HCEC 1CT (cell line): Measurements from ENCODE around the gene RING1.

Experiments
- DNase-seq: peaks from one replicate; pipeline ENCODE4 v3.0.0-alpha.2; 2017

RING1 gene

DNA sequence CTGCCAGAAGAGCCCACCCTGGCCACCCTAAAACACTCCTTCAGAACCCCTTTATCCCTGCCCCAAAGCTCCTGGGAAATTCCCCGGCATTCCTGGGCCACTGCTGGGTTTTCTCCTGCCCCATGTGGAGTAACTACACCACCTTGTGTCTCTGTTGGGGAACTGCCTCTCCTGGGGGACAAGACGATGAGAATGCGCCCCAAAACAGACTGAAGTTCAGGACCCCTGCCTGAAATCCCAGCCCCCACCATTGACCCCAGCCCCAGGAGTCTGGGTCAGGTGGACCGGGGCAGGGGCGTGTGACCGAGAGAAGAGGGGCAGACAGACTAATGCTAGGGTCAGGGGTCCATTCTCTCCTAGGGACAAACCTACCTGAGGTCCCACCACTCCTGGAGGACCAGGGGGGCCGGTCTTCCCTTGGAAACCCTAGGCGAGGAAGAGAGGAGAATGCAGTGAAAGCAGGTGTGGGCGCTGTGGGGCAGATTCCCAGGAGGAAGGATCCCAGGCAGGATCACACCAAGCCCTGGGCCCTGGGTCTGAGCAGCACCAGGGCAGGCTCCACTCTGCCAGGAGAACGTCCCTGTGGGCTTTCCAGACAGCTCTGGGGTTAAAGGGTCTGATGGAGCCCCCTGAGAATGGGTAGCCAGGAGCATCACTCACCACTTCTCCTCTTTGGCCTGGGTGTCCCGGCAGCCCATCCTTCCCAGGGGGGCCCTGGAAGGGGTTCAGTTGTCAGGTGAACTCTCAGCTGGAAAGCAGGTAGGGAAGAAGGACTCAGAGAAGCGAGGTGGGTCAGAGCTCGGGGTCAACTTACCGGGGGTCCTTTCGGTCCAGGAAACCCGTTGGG is 35.4 kb upstream of the RING1 start:
- DNase-seq: peak; percentile 35

DNA sequence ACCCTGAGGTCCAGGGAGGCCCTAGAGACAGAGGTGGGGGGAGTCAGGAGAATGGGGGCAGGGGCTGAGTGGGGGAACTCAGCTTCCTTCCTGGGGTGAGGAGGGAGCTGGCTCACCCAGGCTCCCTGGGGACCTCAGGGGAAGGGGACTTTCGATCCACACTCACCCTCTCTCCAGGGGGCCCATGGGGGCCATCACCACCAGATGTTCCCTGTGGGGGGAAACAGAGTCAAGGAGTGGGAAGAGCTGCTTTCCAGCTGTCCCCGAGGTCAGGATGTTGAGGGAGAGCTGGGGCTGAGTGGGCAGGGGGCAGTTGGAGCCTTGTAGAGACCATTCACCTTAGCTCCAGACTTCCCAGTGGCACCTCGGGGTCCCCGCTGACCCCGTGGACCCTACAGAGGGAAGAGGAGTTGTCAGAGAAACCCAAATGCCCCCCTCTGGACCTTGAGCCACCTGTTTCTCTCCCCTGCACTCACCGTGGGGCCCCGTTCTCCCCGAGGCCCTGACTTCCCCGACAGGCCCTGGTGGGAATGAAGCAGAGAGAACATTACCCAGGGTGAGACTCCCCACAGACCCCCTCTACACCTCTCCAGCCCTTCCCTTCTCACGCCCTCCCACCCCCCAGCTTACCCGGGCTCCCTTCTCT is 34.6 kb upstream of the RING1 start:
- DNase-seq: no peak

DNA sequence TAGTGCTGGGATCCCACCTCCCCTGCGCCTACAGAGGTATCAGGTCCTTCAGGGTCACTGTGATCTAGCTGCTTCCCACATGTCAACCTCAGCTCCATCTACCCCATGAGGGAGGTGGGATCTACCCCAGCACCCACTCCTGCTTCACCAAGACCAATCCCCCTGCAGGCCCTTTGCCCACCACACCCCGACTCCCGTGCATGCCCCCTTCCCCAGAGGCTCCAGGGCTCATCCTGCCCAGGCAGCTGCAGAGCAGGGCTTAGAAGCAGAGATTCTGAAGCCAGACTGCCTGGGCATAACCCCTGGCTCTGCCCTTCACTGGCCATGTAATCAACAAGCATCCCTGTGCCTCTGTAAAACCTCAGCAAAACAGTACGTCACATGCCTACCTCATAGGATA is 33.5 kb upstream of the RING1 start:
- no peak for DNase-seq

DNA sequence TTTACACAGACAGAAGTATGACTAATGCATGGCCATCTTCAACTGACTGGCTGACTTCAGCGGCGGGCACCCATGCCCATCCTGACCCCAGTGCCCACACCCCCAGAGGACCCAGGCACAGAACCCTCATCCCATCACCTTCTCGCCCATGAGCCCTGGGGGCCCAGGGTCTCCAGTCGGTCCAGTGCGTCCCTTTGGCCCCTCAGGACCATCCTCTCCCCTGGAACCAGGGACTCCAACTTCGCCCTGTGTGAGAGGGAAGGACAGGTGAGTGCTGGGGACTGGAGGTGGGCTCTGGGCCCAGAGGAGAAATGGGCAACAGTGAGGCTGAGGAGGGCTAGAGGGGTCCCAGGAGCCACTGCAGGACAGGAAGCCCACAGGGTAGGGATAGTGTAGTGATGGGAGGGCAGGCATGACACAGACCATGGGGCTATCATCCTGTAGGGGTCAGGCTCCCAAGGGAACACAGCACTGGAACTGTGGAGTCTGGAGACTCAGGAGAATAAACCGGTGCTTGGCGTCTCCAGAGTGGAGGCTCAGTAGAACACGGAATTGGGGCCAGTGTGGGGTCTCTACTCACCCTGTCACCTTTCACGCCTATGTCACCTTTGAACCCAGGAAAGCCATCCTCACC is 32.7 kb upstream of the RING1 start:
- no peak for DNase-seq

DNA sequence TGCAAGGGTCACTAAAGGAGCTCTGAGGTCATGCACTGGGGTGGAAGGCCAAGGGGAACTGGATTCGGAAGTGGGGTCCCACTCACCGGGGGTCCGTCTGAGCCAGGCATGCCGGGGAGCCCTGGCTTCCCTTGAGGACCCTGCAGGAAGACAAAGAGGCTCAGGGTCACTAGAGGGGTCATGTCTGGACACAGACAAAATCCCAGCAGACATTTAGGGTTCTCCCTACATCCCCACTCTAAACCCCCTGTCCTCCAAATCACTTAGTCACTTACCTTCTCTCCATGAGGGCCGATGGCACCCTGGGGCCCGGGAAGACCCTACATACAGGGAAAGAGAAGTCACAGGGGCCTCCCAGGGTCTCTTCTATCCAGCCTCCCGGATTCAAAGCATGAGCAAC is 31.4 kb upstream of the RING1 start:
- DNase-seq: no peak

DNA sequence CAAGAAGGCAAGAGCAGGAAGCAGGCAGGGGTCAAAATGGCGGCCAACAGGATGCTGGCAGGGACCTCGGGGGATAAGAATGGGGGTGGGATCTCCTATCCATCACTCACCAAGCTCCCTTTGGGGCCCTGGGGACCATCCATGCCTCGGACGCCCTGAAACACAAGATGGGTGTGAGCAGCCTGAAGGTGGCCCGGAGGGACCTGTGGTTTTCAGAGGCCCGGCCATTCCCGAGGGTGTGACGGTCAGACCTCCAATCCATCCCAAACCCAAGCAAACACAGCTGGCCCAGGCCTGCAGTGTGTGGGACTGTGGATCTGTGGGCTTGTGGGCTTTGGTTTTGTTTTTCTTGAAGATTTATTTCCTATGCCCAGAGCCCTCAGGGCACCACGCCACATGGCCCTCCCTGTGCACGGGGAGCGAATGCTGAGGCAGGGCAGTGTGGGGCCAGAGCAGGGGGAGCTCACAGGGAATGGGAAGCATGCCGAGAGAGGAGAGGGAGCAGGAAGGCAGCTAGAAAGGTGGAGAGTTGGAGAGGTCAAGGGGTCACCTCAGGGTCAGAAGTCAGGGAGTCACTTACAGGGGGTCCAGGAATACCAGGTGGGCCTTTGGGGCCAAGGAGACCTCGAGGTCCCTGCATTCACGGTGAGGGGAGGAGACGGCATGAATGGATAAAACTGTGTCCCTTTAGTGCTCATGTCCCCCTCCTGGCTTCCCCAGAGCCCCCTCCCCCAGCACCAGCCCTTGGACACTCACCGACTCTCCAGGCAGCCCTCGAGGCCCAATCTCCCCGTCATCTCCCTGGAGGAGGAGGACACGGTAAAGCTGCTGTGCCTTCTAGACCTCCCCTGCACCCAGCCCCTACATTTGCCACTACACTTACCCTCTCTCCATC is 30.5 kb upstream of the RING1 start:
- DNase-seq: no peak

DNA sequence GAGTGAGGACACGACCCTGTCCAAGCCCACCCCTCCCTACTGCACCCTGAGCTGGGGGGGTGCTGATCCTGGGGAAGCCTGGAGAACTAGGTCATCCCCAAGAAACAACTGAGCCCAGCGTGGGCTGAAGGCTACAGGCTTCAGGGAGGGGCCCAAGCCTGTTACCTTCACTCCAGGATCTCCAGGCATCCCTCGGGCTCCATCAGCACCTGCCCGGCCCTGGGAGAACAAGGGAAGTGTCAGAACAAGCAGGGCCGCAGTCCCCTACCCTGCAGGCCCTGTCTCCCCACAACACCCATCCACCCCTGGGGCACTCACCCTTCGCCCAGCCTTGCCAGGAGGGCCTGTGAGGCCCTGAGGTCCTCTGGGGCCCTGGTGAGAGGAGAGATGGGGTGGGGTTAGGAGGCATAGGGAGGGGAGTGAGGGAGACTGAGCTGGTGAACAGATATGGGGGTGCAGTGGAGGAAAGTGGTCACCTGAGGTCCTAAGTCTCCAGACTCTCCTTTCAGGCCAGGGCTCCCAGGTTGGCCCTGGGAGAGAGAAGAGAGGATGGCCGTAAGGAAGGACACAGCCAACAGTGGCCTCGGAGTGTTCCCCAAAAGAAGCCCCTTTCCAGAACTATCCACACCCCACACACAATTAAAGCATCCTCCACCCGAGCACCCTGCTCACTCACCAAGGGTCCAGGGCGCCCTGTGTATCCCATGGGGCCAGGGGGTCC is 29.4 kb upstream of the RING1 start:
- no peak for DNase-seq

DNA sequence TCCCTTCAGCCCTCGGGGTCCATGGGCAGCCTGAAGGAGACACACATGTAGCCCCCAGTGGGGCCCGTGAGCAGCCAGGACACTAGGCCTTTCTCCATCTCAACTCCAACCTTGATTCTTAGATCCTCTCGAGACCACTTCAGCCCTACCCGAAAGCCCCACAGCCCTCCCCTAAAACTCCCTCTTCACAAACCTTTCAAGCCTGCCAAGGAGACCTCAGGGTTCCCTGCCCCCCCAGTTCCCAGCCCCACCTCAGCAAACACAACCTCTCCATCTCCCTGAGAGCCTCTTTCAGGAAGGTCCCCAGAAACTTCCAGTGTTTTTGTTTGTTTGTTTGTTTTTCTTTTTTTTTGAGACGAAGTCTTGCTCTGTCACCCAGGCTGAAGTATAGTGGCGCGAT is 27.2 kb upstream of the RING1 start:
- no peak for DNase-seq

DNA sequence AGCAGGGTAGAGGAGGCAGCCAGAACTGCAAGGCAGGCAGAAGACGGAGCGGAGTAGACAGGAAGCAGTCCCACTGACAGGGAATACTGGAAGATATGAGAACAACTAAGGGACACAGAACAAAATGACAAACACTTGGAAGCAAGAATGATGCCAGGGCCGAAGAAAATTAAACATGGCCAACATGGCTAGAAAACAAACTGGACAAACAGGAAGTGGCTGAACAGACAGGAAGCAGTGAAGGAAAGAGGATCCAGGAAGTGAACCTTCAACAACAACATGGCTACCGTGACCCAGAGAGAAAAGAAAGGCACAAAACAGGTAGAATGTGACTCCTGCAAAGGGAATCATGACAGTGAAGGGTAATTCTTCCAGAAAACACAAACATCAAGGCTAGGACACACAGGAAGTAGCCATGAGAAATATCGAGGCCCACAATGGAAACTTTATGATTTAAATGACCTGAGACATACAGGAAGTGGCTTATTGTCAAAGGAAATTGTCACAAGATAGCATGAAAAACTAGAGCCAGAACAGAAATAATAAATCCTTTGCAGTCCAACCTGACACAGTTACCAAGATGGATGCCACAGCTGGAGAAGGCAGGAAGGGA is 25.1 kb upstream of the RING1 start:
- DNase-seq: no peak

DNA sequence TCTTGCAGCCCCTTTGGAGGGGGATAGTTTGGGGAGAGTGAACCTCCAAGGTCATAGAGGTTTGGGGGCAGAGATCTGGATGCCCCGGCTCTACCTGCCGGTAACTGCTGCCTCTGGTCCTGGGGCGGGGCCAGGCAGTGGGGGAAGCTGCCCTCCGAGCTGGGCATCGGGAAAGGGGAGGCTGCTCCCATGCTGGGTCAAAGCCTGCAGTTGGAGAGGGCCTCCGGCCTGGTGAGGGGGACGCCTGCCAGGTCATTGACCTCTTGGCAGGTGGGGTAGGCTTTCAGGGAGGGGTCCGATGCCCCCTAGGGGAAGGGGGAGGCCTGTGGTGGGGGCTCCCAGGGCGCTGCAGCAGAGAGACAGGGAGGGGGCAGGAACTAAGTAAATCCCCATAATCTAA is 23.1 kb upstream of the RING1 start:
- no peak for DNase-seq

DNA sequence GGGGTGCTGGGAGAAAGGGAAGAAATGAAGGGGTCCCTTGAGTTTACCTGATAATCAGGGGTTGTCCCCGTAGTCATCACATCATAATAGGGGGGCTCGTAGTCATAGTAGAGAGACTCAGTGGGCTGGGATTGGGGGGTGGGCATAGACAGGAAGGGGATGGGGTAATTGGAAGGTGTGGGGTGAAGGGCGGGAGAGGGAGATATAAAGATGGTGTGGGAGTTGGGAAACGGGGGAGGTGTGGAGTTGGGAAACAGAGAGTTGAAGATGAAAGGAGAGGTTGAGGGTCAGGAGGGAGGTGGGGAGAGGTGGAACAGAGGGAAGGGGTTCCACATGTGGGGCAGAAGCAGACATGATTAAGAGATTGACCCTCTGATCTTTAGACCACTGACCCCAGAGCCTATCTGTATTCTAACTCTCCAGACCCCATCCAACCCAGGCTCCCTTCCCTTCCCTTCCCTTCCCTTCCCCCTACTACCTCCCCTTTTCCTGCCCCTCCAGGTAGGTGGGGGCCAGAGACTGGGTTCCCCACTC is 22.6 kb upstream of the RING1 start:
- DNase-seq: no peak

DNA sequence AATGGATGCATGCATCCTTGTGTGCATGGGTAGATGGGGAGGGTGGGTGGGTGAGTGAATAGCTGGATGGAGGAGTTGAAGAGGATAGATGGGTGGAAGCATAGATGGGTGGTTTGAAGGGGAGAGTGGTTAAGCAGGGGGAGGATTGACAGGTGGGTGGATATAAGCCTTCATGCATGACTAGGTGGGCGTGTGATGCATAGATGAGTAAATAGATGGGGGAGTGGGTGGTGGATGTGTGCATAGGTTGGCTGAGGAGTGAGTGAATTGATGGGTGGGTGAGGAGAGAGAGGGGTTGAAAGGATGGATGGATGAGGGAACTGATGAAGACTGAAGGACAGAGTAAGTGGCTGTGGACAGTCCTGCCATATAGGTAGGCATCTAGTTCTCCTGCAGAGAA is 20.5 kb upstream of the RING1 start:
- DNase-seq: no peak

DNA sequence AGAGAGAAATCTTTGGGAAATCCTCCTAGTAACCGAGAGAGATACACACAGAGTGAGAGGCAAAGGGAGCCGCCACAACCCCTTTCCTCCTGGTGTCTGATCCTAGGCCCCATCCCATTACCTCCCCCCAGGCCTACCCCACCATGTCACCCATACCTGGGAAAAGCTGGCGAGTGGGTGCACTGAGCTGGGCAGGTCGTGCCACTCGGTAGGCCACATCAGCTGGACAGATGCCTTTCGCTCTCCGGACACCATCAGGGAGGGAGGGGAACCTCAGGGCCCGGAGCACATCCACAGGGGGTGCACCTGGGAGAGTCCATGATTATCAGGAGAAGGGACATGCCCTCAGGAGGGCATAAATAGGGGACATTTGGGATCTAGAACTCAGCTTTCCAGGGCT is 19.1 kb upstream of the RING1 start:
- DNase-seq: no peak

DNA sequence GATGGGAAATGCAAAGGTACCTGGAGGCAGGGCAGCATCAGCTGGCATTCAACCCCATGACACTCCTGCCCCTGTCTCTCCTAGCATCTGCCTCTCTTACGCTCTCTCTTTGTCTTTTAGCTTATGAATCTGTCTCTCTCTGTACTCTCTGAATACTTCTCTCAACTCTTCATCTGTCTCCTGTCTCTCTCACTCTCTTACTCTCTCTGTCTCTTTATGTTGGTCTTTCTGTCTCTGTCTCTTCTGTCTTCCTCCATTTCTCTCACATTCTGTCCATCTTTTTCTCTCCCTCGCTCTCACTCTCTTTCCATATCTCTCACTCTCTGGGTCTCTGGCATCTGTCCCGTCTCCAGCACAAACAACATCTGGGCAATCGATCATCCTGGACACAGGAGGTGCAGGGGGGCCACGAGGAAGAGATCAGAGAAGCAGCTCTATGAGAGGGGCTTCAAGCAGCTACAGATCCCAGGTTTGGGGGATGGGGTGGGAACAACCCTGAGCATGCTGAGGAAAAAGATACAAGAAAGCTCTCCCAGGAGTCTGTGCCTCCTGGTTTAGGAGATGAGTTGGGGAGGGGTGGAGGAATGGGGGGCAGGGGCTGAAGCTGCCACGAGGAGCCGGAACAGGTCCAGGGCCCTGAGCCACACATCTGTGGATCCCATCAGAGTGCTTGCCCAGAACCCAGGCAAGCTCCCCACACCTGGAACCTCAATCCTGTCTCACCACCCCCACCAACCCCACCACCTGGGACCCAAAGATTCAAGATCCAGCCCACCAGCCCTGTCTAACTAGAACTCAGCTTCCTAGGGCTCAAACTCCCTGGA is 18.5 kb upstream of the RING1 start:
- no peak for DNase-seq

DNA sequence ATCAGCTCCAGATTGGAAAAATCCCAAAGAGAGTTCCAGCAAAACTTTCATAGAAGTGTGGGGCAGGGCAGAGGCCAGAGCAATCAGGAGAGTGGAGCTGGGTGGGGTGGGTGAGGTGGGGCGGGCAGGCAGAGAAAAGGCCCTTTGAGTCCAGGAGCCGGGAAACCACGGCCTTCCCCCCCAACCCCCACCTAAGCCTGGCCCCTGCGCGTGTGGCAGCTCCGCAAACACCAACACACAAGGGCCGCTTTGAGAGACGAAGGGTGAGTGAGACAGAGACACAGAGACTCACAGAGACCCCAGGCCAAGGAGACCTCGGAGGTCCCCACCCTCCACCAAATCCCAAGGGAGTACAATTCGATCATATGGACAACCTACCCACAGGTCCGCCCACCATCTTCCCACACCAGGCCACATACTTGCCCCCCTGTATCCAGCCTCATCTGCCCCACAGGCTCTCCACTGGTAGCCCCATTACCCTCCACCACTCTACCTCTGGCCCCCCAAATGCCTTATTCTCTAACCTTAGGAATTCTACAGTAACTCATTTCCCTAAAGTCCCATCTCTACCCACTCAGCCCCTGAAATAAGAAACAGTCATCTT is 17.7 kb upstream of the RING1 start:
- no peak for DNase-seq

DNA sequence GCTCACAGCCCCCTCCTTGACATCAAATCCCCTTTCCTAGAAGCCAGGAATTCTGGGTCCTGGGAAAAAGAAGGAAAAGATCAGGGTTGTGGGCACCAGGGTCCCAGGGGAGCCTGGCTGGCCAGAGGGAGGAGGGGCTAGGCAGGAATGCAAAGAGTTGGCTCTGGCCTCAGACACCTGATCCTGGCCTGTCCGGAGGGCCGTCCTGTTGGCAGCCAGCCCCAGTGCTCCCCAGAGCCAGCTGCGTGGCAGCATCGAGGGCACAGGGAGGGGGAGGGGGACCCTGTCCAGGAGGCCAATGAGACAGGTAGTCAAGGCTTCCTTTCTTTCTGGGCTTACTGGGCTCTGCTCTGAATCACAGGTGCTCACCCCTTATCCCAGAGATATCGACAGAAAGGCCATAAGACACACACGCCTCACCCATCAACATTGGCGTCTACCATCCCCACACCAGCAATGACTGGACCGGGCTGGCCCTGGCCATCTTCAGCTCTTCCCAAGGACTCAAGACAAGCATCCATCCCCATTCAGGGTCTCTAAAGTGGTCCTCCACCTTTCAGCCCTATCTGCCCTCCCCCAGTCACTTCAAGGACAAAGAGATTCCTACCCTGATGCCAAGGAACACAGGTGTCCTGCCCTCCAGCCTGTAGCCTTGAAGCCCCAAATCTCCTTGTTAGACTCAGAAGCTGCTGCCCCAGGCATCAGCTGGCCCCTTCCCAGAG is 16.8 kb upstream of the RING1 start:
- no peak for DNase-seq

DNA sequence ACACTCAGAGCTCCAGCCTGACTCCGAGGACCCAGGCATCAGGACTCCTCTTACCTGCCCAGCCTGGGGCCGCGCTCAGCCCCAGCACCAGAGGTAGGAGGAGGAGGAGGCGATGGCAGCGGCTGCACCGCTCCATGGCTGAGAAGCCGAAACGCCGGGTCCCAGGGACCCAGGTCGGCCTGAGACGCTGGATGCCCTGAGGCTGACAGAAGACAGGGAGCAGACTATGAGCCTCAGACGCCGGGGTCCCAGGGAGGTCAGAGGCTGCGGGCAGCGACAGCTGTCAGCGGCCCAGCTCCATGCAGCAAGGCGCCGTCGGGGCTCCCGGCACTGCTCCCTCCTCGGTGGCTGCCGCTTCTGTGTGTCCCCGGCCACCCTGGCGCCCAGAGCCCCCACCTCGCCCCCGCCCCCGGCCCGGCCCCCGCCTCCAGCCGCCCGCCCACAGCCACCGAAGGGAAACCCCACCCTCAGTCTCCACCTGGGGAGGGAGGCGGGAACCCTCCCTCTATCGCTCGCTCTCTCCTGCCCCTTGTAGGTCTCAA is 16.1 kb upstream of the RING1 start, which contains the start of gene COL11A2:
COL11A2 (minus strand) TSS at position 363 of the 542 bp plus-strand sequence; CDS start at position 136, 227 bp downstream.
- DNase-seq: no peak

DNA sequence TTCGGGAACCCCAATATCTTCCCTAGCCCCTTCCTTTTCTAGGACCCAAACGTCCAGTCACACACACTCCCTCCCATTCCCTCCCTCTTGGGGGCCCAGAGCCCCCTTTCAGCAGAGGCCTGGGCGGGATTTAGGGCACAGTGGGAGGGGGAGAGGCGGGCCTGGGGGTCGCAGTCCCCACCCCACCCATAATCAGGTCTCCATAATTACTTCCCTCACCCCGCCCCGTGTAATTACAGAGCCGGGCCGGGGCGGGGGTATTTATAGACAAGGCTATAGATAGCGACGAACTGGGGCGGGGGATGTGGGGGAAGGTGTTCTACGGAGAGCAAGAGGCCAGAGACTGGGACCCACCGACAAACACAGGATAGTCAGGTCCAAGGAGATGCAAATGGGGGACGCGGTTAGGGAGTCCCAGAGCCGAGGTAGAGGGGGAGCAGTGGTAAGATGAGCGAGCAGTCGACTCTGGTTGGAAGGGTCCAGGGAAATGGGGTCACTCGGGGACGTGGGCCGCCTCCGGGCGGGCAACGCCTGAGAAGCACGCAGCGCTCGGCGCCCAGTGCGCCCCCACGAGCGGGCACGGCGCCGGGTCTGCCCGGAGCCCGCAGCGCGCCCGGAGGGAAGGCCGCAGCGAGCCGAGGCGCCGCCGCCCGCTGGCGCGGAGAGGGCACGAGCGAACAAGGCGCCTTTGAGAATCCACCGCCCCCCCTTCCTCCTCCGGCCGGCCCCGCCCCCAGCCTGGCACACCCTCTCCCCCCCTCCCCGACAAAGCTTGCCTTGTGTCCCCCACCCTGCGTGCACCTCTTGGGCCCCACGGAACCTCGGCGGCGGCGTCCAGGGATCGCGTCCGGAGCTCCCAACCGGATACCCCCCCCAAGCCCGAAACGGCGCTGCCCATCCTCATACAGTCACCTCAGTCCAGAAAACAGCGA is 15.4 kb upstream of the RING1 start:
- no peak for DNase-seq
